Esophagus muscularis mucosa (tissue), 4 donors: ENCODE results near the gene NDUFV2. TPM values are rescaled to one million over a fixed set of nuclear protein-coding genes. Genes with fewer than 3 reads are reported as not detected.
"Not testable (repeated sequence)": the region's sequence is repeated elsewhere in the genome, so short reads cannot be mapped to it uniquely, and the experiment has no call there.

Experiments
- DNase-seq: peaks from one replicate; pipeline ENCODE4 v3.0.0-alpha.2; 2017; ENCODE audit errors: extremely low spot score
- H3K27ac ChIP-seq, 4 donors: fragments of 200-600 bp; sonication (generic); replicated peaks in 1 of 4; 1 replicate in 3 of 4; 2 replicates in 1 of 4; pipeline ENCODE4 v1.5.1; 2016 to 2019; ENCODE audit warnings: mild to moderate bottlenecking in 1 of 4
- H3K27me3 ChIP-seq, 4 donors: fragments of 200-600 bp; sonication (generic); one replicate each; pipeline versions ENCODE4 v1.5.1 to v1.6.0; 2016 to 2019
- H3K36me3 ChIP-seq, 4 donors: fragments of 200-600 bp; sonication (generic); one replicate each; pipeline ENCODE4 v1.5.1; 2016 to 2019
- H3K4me1 ChIP-seq, 4 donors: fragments of 200-600 bp; sonication (generic); one replicate each; pipeline ENCODE4 v1.5.1; 2016 to 2019
- H3K4me3 ChIP-seq, 4 donors: fragments of 200-600 bp; sonication (generic); 1 replicate in 2 of 4; 2 replicates in 2 of 4; pipeline ENCODE4 v1.5.1; 2016 to 2019; ENCODE audit warnings: mild to moderate bottlenecking in 4 of 4, moderate library complexity in 1 of 4
- H3K9me3 ChIP-seq, 4 donors: fragments of 200-600 bp; sonication (generic); 1 replicate in 3 of 4; 2 replicates in 1 of 4; pipeline ENCODE4 v1.5.1; 2016 to 2019
- CTCF ChIP-seq, 3 experiments: fragments of 200-600 bp in 2 of 3; fragments of 450-650 bp in 1 of 3; sonication (generic) in 2 of 3; IDR thresholded peaks; one replicate each; pipeline ENCODE4 v1.5.1; 2017 to 2019; ENCODE audit warnings: antibody characterized with exemption in 3 of 3, mild to moderate bottlenecking in 2 of 3, moderate library complexity in 1 of 3
- EP300 ChIP-seq: sonication (generic); formaldehyde crosslinking; IDR thresholded peaks from one replicate; pipeline ENCODE4 v1.6.1; 2017; ENCODE audit warnings: antibody characterized with exemption
- POLR2A ChIP-seq: fragments of 450-650 bp; IDR thresholded peaks from one replicate; pipeline ENCODE4 v1.6.1; 2017; ENCODE audit warnings: antibody characterized with exemption, moderate library complexity, mild to moderate bottlenecking, low read depth
- POLR2AphosphoS5 ChIP-seq, 2 donors: sonication (generic); formaldehyde crosslinking; IDR thresholded peaks; one replicate each; pipeline ENCODE4 v1.6.1; 2017; ENCODE audit warnings: antibody characterized with exemption in 2 of 2
- WGBS: methylation state at CpG from one replicate; pipeline ENCODE4 v1.1.5; 2018; 5-methylcytosine and 5-hydroxymethylcytosine counted together
- intact Hi-C: fragments of 100-400 bp; cut with DNase I; formaldehyde crosslinking; loops from one replicate; pipeline ENCODE4 v1.15.1; 2023
- total RNA-seq, 4 donors: library from RNA; depleted of rRNA; stranded (reverse); fragments of >200 nt; gene quantifications; one replicate each; pipeline versions ENCODE4 v1.1.0 to v1.2.1, GENCODE V29; 2016

Gene NDUFV2
- total RNA-seq, 4 donors from 2014 or later, result 120 to 229 (median 175) TPM

- H3K4me3 ChIP-seq, result no peak overlapping the region
- H3K36me3 ChIP-seq, result no peaks in the 10 kb centered on the region
- WGBS, result 85% methylated on average over 4 of the region's 4 CpGs
- intact Hi-C loops, result no loop called here
- no peak for DNase-seq
- H3K27me3 ChIP-seq, result no peaks in the 10 kb centered on the region
- no peaks in the 10 kb centered on the region for H3K9me3 ChIP-seq
- TF ChIP-seq EP300 (no peak), CTCF (IDR thresholded peaks at IDR 0.05) (no peak), POLR2A (no peak), POLR2AphosphoS5 (IDR thresholded peaks at IDR 0.05) (no peak)
- H3K4me1 ChIP-seq, result peaks cover 6 to 30% (median 26%) of the 10 kb centered on the region in 4 donors
- no peak overlapping the region for H3K27ac ChIP-seq
Observed at GRCh38 chr18:9091066-9091476, 11.4 kb upstream of the NDUFV2 start.

GRCh38 chr18:9092665-9093064 is 9.8 kb upstream of the NDUFV2 start:
- Histone ChIP-seq H3K27ac (peak overlapping the region in 1 of 4 donors; percentile 7), H3K4me3 (no peak overlapping the region), H3K36me3 (no peaks in the 10 kb centered on the region), H3K4me1 (peaks cover 6 to 45% (median 39%) of the 10 kb centered on the region in 4 donors), H3K27me3 (no peaks in the 10 kb centered on the region), H3K9me3 (no peaks in the 10 kb centered on the region)
- TF ChIP-seq CTCF (IDR thresholded peaks at IDR 0.05) (no peak), POLR2A (no peak), EP300 (no peak), POLR2AphosphoS5 (IDR thresholded peaks at IDR 0.05) (no peak)
- intact Hi-C loops, result no loop called here
- 58% methylated on average over 2 of the region's 2 CpGs for WGBS
- DNase-seq, result no peak

- H3K27ac ChIP-seq, intact Hi-C loops, DNase-seq, H3K27me3 ChIP-seq, H3K36me3 ChIP-seq, H3K9me3 ChIP-seq, H3K4me3 ChIP-seq: not testable (repeated sequence)
- H3K4me1 ChIP-seq, result peaks cover 6 to 50% (median 43%) of the 10 kb centered on the region in 4 donors
- 85% methylated on average over 3 of the region's 3 CpGs for WGBS
Observed at GRCh38 chr18:9093109-9093508, 9.4 kb upstream of the NDUFV2 start.

GRCh38 chr18:9094307-9095226 is 7.9 kb upstream of the NDUFV2 start:
- intact Hi-C loops, result no loop called here
- H3K4me3 ChIP-seq, result no peak overlapping the region
- H3K9me3 ChIP-seq, result no peaks in the 10 kb centered on the region
- TF ChIP-seq POLR2AphosphoS5 (IDR thresholded peaks at IDR 0.05) (no peak), EP300 (no peak), CTCF (IDR thresholded peaks at IDR 0.05) (no peak), POLR2A (no peak)
- 46% methylated on average over 7 of the region's 7 CpGs for WGBS
- DNase-seq, result peak; percentile 14
- H3K27ac ChIP-seq, result peak overlapping the region; percentile 75 to 82 (median 78)
- peaks cover 6 to 61% (median 46%) of the 10 kb centered on the region in 4 donors for H3K4me1 ChIP-seq
- H3K27me3 ChIP-seq, result no peaks in the 10 kb centered on the region
- H3K36me3 ChIP-seq, result no peaks in the 10 kb centered on the region

- no peak for DNase-seq
- no peak for TF ChIP-seq POLR2A
- TF ChIP-seq POLR2AphosphoS5 (IDR thresholded peaks at IDR 0.05), result peak in 1 of 2 donors; percentile 47
- TF ChIP-seq EP300, result no peak
- TF ChIP-seq CTCF (IDR thresholded peaks at IDR 0.05), result no peak
- Histone ChIP-seq H3K27ac (peak overlapping the region; percentile 75 to 82 (median 78)), H3K9me3 (no peaks in the 10 kb centered on the region), H3K27me3 (no peaks in the 10 kb centered on the region), H3K36me3 (no peaks in the 10 kb centered on the region), H3K4me3 (no peak overlapping the region), H3K4me1 (peaks cover 6 to 61% (median 46%) of the 10 kb centered on the region in 4 donors)
- intact Hi-C loops, result no loop called here
- WGBS, result 28% methylated on average over 9 of the region's 9 CpGs
Observed at GRCh38 chr18:9095297-9096006, 7.0 kb upstream of the NDUFV2 start.
